Spleen (tissue), 11 donors: ENCODE measurements around the gene TMCC3. TPM values are rescaled to one million over a fixed set of nuclear protein-coding genes. Genes with fewer than 3 reads are reported as not detected.

Experiments
- DNase-seq: peaks from one replicate; pipeline ENCODE4 v3.0.0-alpha.2; 2020
- H3K27ac ChIP-seq, 8 donors: fragments of 200-600 bp; sonication (generic) in 7 of 8; 1 replicate in 4 of 8; 2 replicates in 4 of 8; pipeline versions ENCODE4 v1.5.0 to v1.8.0; 2016 to 2021; ENCODE audit warnings: inconsistent platforms in 4 of 8, mild to moderate bottlenecking in 4 of 8, moderate library complexity in 1 of 8
- H3K27me3 ChIP-seq, 7 donors: fragments of 200-600 bp; sonication (generic) in 6 of 7; replicated peaks in 1 of 7; 1 replicate in 4 of 7; 2 replicates in 3 of 7; pipeline versions ENCODE4 v1.5.0 to v1.8.0; 2016 to 2021; ENCODE audit warnings: inconsistent platforms in 3 of 7, mild to moderate bottlenecking in 1 of 7
- H3K36me3 ChIP-seq, 6 donors: fragments of 200-600 bp; sonication (generic) in 5 of 6; 1 replicate in 4 of 6; 2 replicates in 2 of 6; pipeline versions ENCODE4 v1.5.0 to v1.8.0; 2016 to 2021; ENCODE audit warnings: inconsistent platforms in 2 of 6
- H3K4me1 ChIP-seq, 6 donors: fragments of 200-600 bp; sonication (generic) in 5 of 6; 1 replicate in 3 of 6; 2 replicates in 3 of 6; pipeline versions ENCODE4 v1.5.0 to v1.8.0; 2016 to 2021; ENCODE audit warnings: inconsistent platforms in 3 of 6
- H3K4me3 ChIP-seq, 8 donors: fragments of 200-600 bp; sonication (generic) in 7 of 8; 1 replicate in 4 of 8; 2 replicates in 4 of 8; pipeline versions ENCODE4 v1.5.0 to v1.8.0; 2016 to 2021; ENCODE audit warnings: inconsistent platforms in 4 of 8, mild to moderate bottlenecking in 4 of 8, moderate library complexity in 2 of 8
- H3K9me3 ChIP-seq, 8 donors: fragments of 200-600 bp; sonication (generic) in 7 of 8; 1 replicate in 4 of 8; 2 replicates in 4 of 8; pipeline versions ENCODE4 v1.5.0 to v1.8.0; 2016 to 2021; ENCODE audit warnings: inconsistent platforms in 4 of 8
- CTCF ChIP-seq, 11 experiments: fragments of 200-600 bp in 7 of 11; fragments of 450-650 bp in 4 of 11; sonication (generic) in 4 of 11; IDR thresholded peaks in 8 of 11; conservative IDR thresholded peaks in 3 of 11; 1 replicate in 7 of 11; 2 replicates in 4 of 11; pipeline versions ENCODE4 v1.4.0 to v1.8.0; 2016 to 2021; ENCODE audit warnings: antibody characterized with exemption in 11 of 11, inconsistent platforms in 4 of 11, mild to moderate bottlenecking in 1 of 11
- POLR2A ChIP-seq, 3 donors: fragments of 450-650 bp; IDR thresholded peaks; one replicate each; pipeline ENCODE4 v1.5.1; 2017; ENCODE audit warnings: antibody characterized with exemption in 3 of 3, mild to moderate bottlenecking in 1 of 3
- POLR2AphosphoS5 ChIP-seq, 3 donors: sonication (generic); formaldehyde crosslinking; IDR thresholded peaks; one replicate each; pipeline ENCODE4 v1.5.1; 2017; ENCODE audit warnings: antibody characterized with exemption in 3 of 3
- WGBS, 5 donors: extraction: QIAGEN DNeasy Blood & Tissue Kit in 3 of 5; methylation state at CpG; one replicate each; pipeline versions ENCODE4 v1.1.5 to v1.1.7; 2013 to 2018; 5-methylcytosine and 5-hydroxymethylcytosine counted together
- intact Hi-C: fragments of 100-400 bp; cut with DNase I; formaldehyde crosslinking; loops from one replicate; pipeline ENCODE4 v1.15.0; 2023; ENCODE audit warnings: low total_unique reads
- polyA plus RNA-seq, 3 donors: library from polyadenylated mRNA; stranded (reverse); fragments of 200-250 nt; gene quantifications; one replicate each; pipeline ENCODE4 v1.2.1, GENCODE V29; 2013
- total RNA-seq, 7 donors: library from RNA; depleted of rRNA in 3 of 7; stranded (reverse); fragments of >200 nt in 3 of 7; fragmentation: NEBNext Ultra II Directional in 4 of 7; extraction: Animal tissue kit (Norgen Biotek cat#: 25700) in 4 of 7; gene quantifications; one replicate each; pipeline versions ENCODE4 v1.1.0 to v1.2.1, GENCODE V29; 2016 to 2021
- donor health status: healthy with polysubstance abuse.
- donor health status: DM: no; HTN: no; CAD: no; lungs with moderate emphysema.
- donor health status: DM: no; HTN: no; CAD: no.
- donor health status: Bipolar disorder and iron deficiency.
- donor health status: healthy.
- donor health status: DM: no; HTN: no; CAD: no.
- donor health status: DM: yes; HTN: yes; CAD: no.

The TMCC3 gene
- total and polyA plus RNA-seq, 10 donors, result 2.9 to 41.3 (median 27.7) TPM

- Histone ChIP-seq H3K27me3 (no peaks in the 10 kb centered on the region), H3K4me3 (no peak overlapping the region), H3K36me3 (peaks cover 0 to 41% (median 10%) of the 10 kb centered on the region in 6 donors), H3K9me3 (no peaks in the 10 kb centered on the region), H3K4me1 (peaks cover 0 to 11% (median 4%) of the 10 kb centered on the region in 6 donors), H3K27ac (no peak overlapping the region)
- TF ChIP-seq POLR2AphosphoS5 (IDR thresholded peaks at IDR 0.05) (no peak), POLR2A (IDR thresholded peaks at IDR 0.05) (no peak), CTCF (IDR thresholded peaks at IDR 0.05 in 8 of 11, conservative IDR thresholded peaks at IDR 0.05 in 3 of 11) (no peak)
- intact Hi-C loops, result no loop called here
- WGBS, 5 donors, result 87 to 98% (median 93%) methylated on average over 5 of the region's 5 CpGs
- no peak for DNase-seq
Measured at GRCh38 chr12:94582591-94582990, 67.8 kb downstream of the TMCC3 start.

GRCh38 chr12:94575645-94576403, 74.5 kb downstream of the TMCC3 start:
- no peak overlapping the region for H3K27ac ChIP-seq
- no peaks in the 10 kb centered on the region for H3K27me3 ChIP-seq
- peaks cover 0 to 6% (median 0%) of the 10 kb centered on the region in 6 donors for H3K4me1 ChIP-seq
- peaks cover 0 to 80% (median 12%) of the 10 kb centered on the region in 6 donors for H3K36me3 ChIP-seq
- no peak for DNase-seq
- WGBS, 5 donors, result 73 to 90% (median 85%) methylated on average over 12 of the region's 12 CpGs
- TF ChIP-seq POLR2A (IDR thresholded peaks at IDR 0.05), result no peak
- no peak for TF ChIP-seq POLR2AphosphoS5 (IDR thresholded peaks at IDR 0.05)
- TF ChIP-seq CTCF (IDR thresholded peaks at IDR 0.05 in 8 of 11, conservative IDR thresholded peaks at IDR 0.05 in 3 of 11), result no peak
- intact Hi-C loops, result no loop called here
- H3K4me3 ChIP-seq, result no peak overlapping the region
- H3K9me3 ChIP-seq, result no peaks in the 10 kb centered on the region

GRCh38 chr12:94575024-94575423, 75.3 kb downstream of the TMCC3 start:
- no peak overlapping the region for H3K4me3 ChIP-seq
- WGBS, 5 donors, result 90 to 94% (median 92%) methylated on average over 2 of the region's 2 CpGs
- H3K27ac ChIP-seq, result no peak overlapping the region
- no peaks in the 10 kb centered on the region for H3K9me3 ChIP-seq
- TF ChIP-seq POLR2A (IDR thresholded peaks at IDR 0.05), result no peak
- TF ChIP-seq POLR2AphosphoS5 (IDR thresholded peaks at IDR 0.05), result no peak
- TF ChIP-seq CTCF (IDR thresholded peaks at IDR 0.05 in 8 of 11, conservative IDR thresholded peaks at IDR 0.05 in 3 of 11), result no peak
- no peaks in the 10 kb centered on the region for H3K27me3 ChIP-seq
- intact Hi-C loops, result no loop called here
- H3K4me1 ChIP-seq, result peaks cover 0 to 6% (median 0%) of the 10 kb centered on the region in 6 donors
- H3K36me3 ChIP-seq, result peaks cover 0 to 83% (median 20%) of the 10 kb centered on the region in 6 donors
- DNase-seq, result no peak

GRCh38 chr12:94571556-94571955, 78.8 kb downstream of the TMCC3 start:
- DNase-seq, result no peak
- no peak overlapping the region for H3K4me3 ChIP-seq
- no peak overlapping the region for H3K27ac ChIP-seq
- intact Hi-C loops, result no loop called here
- WGBS, 5 donors, result 65 to 81% (median 70%) methylated on average over 12 of the region's 12 CpGs
- no peaks in the 10 kb centered on the region for H3K27me3 ChIP-seq
- peak in 1 of 3 donors; percentile 22 for TF ChIP-seq POLR2AphosphoS5 (IDR thresholded peaks at IDR 0.05)
- no peak for TF ChIP-seq POLR2A (IDR thresholded peaks at IDR 0.05)
- TF ChIP-seq CTCF (IDR thresholded peaks at IDR 0.05 in 8 of 11, conservative IDR thresholded peaks at IDR 0.05 in 3 of 11), result no peak
- peaks cover 0 to 9% (median 0%) of the 10 kb centered on the region in 6 donors for H3K4me1 ChIP-seq
- H3K36me3 ChIP-seq, result peaks cover 0 to 70% (median 20%) of the 10 kb centered on the region in 6 donors
- no peaks in the 10 kb centered on the region for H3K9me3 ChIP-seq
